OCI-LY3 (cell line): ENCODE measurements around the gene RBM26.

Experiments used
- CTCF ChIP-seq: fragments of 200-600, 300-600 bp; sonication (generic); IDR thresholded peaks from 2 replicates; pipeline ENCODE4 v1.5.1; 2014; ENCODE audit warnings: antibody characterized with exemption, low read length, low read depth
- EZH2phosphoT487 ChIP-seq: fragments of 200-600 bp; shearing (Covaris generic); IDR thresholded peaks from 2 replicates; pipeline ENCODE4 v1.6.1; 2018; ENCODE audit warnings: antibody characterized with exemption, mixed run types, low read depth

- TF ChIP-seq CTCF (no peak), EZH2phosphoT487 (no peak)
Observed at GRCh38 chr13:79450110-79450509, 44.1 kb upstream of the RBM26 start.
